ENCODE measurements around the gene CNNM2.

DNA sequence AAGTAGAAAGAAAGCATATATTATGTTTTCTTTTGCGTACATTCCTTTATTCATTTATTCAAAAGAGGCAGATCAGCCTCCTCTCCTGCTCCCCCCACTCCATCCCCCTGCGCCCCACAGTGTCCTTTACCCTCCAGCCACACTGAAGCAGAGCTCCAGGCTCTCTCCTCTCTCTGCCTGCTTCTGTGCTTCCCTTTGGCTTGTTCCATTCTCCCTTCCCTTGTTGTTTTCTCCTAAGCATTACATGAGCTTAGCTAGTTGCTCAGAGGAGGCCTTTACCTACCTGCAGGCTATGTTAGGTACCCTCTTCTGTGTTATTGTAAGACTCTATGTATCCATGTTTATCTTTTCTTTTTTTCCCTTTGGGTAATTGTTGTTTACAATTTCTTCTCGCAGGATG lies 27.4 kb downstream of the CNNM2 start:
- TF ChIP-seq, protein P1, sequence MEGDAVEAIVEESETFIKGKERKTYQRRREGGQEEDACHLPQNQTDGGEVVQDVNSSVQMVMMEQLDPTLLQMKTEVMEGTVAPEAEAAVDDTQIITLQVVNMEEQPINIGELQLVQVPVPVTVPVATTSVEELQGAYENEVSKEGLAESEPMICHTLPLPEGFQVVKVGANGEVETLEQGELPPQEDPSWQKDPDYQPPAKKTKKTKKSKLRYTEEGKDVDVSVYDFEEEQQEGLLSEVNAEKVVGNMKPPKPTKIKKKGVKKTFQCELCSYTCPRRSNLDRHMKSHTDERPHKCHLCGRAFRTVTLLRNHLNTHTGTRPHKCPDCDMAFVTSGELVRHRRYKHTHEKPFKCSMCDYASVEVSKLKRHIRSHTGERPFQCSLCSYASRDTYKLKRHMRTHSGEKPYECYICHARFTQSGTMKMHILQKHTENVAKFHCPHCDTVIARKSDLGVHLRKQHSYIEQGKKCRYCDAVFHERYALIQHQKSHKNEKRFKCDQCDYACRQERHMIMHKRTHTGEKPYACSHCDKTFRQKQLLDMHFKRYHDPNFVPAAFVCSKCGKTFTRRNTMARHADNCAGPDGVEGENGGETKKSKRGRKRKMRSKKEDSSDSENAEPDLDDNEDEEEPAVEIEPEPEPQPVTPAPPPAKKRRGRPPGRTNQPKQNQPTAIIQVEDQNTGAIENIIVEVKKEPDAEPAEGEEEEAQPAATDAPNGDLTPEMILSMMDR (IDR thresholded peaks at IDR 0.05), result no peak
- TF ChIP-seq, protein P2, sequence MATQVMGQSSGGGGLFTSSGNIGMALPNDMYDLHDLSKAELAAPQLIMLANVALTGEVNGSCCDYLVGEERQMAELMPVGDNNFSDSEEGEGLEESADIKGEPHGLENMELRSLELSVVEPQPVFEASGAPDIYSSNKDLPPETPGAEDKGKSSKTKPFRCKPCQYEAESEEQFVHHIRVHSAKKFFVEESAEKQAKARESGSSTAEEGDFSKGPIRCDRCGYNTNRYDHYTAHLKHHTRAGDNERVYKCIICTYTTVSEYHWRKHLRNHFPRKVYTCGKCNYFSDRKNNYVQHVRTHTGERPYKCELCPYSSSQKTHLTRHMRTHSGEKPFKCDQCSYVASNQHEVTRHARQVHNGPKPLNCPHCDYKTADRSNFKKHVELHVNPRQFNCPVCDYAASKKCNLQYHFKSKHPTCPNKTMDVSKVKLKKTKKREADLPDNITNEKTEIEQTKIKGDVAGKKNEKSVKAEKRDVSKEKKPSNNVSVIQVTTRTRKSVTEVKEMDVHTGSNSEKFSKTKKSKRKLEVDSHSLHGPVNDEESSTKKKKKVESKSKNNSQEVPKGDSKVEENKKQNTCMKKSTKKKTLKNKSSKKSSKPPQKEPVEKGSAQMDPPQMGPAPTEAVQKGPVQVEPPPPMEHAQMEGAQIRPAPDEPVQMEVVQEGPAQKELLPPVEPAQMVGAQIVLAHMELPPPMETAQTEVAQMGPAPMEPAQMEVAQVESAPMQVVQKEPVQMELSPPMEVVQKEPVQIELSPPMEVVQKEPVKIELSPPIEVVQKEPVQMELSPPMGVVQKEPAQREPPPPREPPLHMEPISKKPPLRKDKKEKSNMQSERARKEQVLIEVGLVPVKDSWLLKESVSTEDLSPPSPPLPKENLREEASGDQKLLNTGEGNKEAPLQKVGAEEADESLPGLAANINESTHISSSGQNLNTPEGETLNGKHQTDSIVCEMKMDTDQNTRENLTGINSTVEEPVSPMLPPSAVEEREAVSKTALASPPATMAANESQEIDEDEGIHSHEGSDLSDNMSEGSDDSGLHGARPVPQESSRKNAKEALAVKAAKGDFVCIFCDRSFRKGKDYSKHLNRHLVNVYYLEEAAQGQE (IDR thresholded peaks at IDR 0.05; ENCODE audit: low read depth, low read length), result no peak
- no peak for TF ChIP-seq EP300 (IDR thresholded peaks at IDR 0.05; ENCODE audit: borderline replicate concordance in 1 of 2, low read depth in 1 of 2, low read length in 1 of 2)
- TF ChIP-seq RAD21 (IDR thresholded peaks at IDR 0.05; ENCODE audit: low read length), result no peak
- TF ChIP-seq RCOR1 (IDR thresholded peaks at IDR 0.05; ENCODE audit: low read length), result no peak
- TF ChIP-seq POLR2AphosphoS5 (IDR thresholded peaks at IDR 0.05; ENCODE audit: low read depth, low read length), result no peak
- TF ChIP-seq, protein P3, sequence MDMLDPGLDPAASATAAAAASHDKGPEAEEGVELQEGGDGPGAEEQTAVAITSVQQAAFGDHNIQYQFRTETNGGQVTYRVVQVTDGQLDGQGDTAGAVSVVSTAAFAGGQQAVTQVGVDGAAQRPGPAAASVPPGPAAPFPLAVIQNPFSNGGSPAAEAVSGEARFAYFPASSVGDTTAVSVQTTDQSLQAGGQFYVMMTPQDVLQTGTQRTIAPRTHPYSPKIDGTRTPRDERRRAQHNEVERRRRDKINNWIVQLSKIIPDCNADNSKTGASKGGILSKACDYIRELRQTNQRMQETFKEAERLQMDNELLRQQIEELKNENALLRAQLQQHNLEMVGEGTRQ (IDR thresholded peaks at IDR 0.05; ENCODE audit: borderline replicate concordance, low read depth, low read length), result no peak

Measured in SK-N-SH (cell line).